AG04450 (cell line): Measurements from ENCODE around the gene CTNNBL1. TPM values are rescaled to one million over a fixed set of nuclear protein-coding genes. Genes with fewer than 3 reads are reported as not detected.

Source experiments
- CTCF ChIA-PET: fragments of 300-600, 350-600 bp; formaldehyde crosslinking; extraction: SDS; loops from one replicate; lab custom pipeline; 2022; ENCODE audit warnings: antibody characterized with exemption, inconsistent platforms; lab: Charles Lee
- POLR2A ChIA-PET: fragments of 350-600 bp; formaldehyde crosslinking; extraction: SDS; loops from one replicate; lab custom pipeline; 2021; ENCODE audit warnings: antibody characterized with exemption, inconsistent platforms; lab: Yijun Ruan, JAX
- DNase-seq: peaks from one replicate; pipeline ENCODE4 v3.0.0-alpha.2; 2011; ENCODE audit warnings: low read depth, low spot score
- H3K27ac ChIP-seq: one replicate; pipeline ENCODE4 v1.5.1; 2012; ENCODE audit warnings: low read depth, low read length, control low read depth
- H3K27me3 ChIP-seq: one replicate; pipeline ENCODE4 v1.6.0; 2012; ENCODE audit warnings: low read length; ENCODE audit not compliant: control insufficient read depth, insufficient read depth
- H3K4me3 ChIP-seq: 2 replicates; pipeline ENCODE4 v1.5.1; 2011; ENCODE audit warnings: mild to moderate bottlenecking, low read depth, low read length, control low read depth
- H3K9me3 ChIP-seq: 2 replicates; pipeline ENCODE4 v1.5.1; 2012; ENCODE audit warnings: low read length; ENCODE audit not compliant: control insufficient read depth, insufficient read depth
- polyA plus RNA-seq: library from polyadenylated mRNA; depleted of rRNA; stranded (reverse); fragments of >200 nt; gene quantifications from 2 replicates; pipeline ENCODE4 v1.2.3, GENCODE V29; 2011
- TF ChIP-seq, protein P1 (sequence below): IDR thresholded peaks from 2 replicates; pipeline ENCODE4 v1.5.1; 2011; ENCODE audit warnings: low read depth, low read length, control low read depth, inconsistent platforms

The CTNNBL1 gene
- polyA plus RNA-seq, 1 experiment, result 27.1 TPM

GRCh38 chr20:37870294-37870693, 176.5 kb downstream of the CTNNBL1 start:
- TF ChIP-seq, protein P1, sequence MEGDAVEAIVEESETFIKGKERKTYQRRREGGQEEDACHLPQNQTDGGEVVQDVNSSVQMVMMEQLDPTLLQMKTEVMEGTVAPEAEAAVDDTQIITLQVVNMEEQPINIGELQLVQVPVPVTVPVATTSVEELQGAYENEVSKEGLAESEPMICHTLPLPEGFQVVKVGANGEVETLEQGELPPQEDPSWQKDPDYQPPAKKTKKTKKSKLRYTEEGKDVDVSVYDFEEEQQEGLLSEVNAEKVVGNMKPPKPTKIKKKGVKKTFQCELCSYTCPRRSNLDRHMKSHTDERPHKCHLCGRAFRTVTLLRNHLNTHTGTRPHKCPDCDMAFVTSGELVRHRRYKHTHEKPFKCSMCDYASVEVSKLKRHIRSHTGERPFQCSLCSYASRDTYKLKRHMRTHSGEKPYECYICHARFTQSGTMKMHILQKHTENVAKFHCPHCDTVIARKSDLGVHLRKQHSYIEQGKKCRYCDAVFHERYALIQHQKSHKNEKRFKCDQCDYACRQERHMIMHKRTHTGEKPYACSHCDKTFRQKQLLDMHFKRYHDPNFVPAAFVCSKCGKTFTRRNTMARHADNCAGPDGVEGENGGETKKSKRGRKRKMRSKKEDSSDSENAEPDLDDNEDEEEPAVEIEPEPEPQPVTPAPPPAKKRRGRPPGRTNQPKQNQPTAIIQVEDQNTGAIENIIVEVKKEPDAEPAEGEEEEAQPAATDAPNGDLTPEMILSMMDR, result no peak
- ChIA-PET POLR2A (no interaction called here), CTCF (no interaction called here)
- H3K27me3 ChIP-seq, result no peaks in the 10 kb centered on the region
- H3K4me3 ChIP-seq, result no peak overlapping the region
- no peak overlapping the region for H3K27ac ChIP-seq
- no peak for DNase-seq
- H3K9me3 ChIP-seq, result no peaks in the 10 kb centered on the region

DNA sequence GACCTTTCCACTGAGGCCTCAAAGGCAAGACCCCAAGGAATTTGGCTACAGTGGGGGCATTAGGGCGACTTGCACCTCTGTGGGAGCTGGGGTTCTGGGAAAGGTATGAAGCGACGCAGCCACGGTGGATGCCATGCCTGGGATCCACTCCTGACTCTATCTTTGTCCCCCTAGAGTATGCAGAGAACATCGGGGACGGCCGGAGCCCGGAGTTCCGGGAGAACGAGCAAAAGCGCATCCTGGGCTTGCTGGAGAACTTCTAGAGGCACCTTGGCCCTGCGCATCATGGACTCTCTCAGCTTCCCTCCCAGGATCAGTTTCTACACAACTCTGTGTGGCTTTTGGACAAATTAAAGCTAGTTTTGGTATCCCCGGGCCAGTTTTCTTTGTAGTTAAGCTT, 177.9 kb downstream of the CTNNBL1 start:
- H3K27ac ChIP-seq, result no peak overlapping the region
- H3K4me3 ChIP-seq, result no peak overlapping the region
- H3K27me3 ChIP-seq, result no peaks in the 10 kb centered on the region
- DNase-seq, result no peak
- H3K9me3 ChIP-seq, result no peaks in the 10 kb centered on the region
- ChIA-PET CTCF (no interaction called here), POLR2A (no interaction called here)
- TF ChIP-seq, protein P1, result no peak

DNA sequence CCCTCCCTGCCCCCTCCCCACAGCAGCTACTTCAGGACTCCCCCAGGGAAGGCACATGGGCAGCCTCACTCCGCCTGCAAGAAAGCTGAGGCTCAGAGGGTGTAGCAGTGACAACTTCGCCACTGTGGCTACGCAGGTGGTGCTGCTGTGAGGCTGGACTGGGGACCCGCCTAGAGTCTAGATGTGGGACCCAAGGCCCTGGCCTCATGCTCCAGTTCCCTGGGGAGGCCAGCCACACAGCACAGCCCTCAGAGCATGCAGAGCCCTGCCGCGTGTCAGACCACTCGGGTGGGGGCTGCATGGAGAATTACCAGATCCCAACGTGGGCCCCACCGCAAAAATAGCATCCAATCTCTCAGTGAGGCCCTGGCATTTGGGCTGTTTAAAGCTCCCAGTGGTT, 178.3 kb downstream of the CTNNBL1 start:
- Histone ChIP-seq H3K27me3 (no peaks in the 10 kb centered on the region), H3K27ac (no peak overlapping the region), H3K9me3 (no peaks in the 10 kb centered on the region), H3K4me3 (no peak overlapping the region)
- DNase-seq, result no peak
- CTCF ChIA-PET, result no interaction called here
- POLR2A ChIA-PET, result no interaction called here
- TF ChIP-seq, protein P1, result no peak

GRCh38 chr20:37873884-37874283, 180.1 kb downstream of the CTNNBL1 start:
- TF ChIP-seq, protein P1, result no peak
- ChIA-PET CTCF (no interaction called here), POLR2A (no interaction called here)
- no peaks in the 10 kb centered on the region for H3K27me3 ChIP-seq
- H3K4me3 ChIP-seq, result no peak overlapping the region
- no peak overlapping the region for H3K27ac ChIP-seq
- no peaks in the 10 kb centered on the region for H3K9me3 ChIP-seq
- DNase-seq, result no peak

- POLR2A ChIA-PET, result no interaction called here
- no peak overlapping the region for H3K27ac ChIP-seq
- CTCF ChIA-PET, result no interaction called here
- no peak for DNase-seq
- TF ChIP-seq, protein P1, result no peak
- H3K4me3 ChIP-seq, result no peak overlapping the region
- no peaks in the 10 kb centered on the region for H3K9me3 ChIP-seq
- H3K27me3 ChIP-seq, result peaks cover 3% of the 10 kb centered on the region
These were observed 181.8 kb downstream of the CTNNBL1 start for GRCh38 chr20:37875460-37876175.
